Hematopoietic multipotent progenitor cell treated with erythropoietin and hydrocortisone succinate and interleukin-3 and kit ligand, for 15 days (in vitro differentiated cells): ENCODE data around the gene NUMA1.
A peak's percentile ranks its signal among the peaks of the same experiment; 100 is the strongest.

Experiments
- DNase-seq: peaks from one replicate; pipeline ENCODE4 v3.0.0-alpha.2; 2015; ENCODE audit warnings: low spot score

NUMA1 gene, protein sequence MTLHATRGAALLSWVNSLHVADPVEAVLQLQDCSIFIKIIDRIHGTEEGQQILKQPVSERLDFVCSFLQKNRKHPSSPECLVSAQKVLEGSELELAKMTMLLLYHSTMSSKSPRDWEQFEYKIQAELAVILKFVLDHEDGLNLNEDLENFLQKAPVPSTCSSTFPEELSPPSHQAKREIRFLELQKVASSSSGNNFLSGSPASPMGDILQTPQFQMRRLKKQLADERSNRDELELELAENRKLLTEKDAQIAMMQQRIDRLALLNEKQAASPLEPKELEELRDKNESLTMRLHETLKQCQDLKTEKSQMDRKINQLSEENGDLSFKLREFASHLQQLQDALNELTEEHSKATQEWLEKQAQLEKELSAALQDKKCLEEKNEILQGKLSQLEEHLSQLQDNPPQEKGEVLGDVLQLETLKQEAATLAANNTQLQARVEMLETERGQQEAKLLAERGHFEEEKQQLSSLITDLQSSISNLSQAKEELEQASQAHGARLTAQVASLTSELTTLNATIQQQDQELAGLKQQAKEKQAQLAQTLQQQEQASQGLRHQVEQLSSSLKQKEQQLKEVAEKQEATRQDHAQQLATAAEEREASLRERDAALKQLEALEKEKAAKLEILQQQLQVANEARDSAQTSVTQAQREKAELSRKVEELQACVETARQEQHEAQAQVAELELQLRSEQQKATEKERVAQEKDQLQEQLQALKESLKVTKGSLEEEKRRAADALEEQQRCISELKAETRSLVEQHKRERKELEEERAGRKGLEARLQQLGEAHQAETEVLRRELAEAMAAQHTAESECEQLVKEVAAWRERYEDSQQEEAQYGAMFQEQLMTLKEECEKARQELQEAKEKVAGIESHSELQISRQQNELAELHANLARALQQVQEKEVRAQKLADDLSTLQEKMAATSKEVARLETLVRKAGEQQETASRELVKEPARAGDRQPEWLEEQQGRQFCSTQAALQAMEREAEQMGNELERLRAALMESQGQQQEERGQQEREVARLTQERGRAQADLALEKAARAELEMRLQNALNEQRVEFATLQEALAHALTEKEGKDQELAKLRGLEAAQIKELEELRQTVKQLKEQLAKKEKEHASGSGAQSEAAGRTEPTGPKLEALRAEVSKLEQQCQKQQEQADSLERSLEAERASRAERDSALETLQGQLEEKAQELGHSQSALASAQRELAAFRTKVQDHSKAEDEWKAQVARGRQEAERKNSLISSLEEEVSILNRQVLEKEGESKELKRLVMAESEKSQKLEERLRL (N-terminal part only)

DNA sequence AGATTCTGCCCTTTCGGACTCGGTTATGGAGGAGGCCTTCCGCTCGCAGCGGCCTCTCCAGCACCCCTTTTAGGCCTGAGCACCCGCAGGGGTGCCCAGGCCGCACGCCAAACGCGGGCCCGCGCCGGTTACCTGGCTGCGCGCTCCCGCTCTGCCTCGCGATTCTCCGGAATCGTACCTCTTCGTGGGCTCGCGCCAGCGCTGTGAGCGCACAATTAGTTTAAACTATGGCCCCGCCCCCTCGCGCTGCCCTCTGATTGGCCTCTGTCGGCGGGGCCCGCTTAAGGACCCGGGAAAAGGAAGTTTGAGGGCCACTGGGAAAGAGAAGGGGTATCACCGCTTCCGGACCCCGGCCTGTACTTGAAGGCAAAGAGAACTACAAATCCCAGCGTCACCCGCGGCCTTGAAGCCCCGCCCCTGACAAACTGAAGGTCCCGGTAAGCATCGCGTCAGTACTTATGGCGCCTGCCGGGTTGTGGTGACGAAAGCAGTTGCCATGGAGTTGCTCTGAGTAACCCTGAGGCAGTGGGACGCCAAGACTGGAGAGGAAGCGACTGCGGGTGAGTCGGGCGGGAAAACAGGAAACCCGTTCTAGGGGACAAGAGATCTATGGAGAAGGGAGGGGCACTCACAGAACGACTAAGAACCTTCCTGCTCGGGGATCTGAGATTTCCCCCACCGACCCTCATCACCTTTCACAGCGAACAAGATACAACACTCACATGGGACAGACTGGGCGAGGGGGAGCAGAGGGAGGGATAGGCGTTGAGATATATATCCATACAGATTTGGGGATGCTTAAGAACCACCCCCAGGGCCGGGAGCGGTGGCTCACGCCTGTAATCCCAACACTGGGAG is at the start of gene NUMA1, which contains the start of gene LRRC51:
NUMA1 (minus strand) TSS at position 217 of the 858 bp plus-strand sequence. CDS start 44,599 bp downstream, outside the sequence.
LRRC51 (plus strand) TSS at position 525 of the 858 bp plus-strand sequence. CDS start 8,234 bp downstream, outside the sequence.
- peak; percentile 99 for DNase-seq

DNA sequence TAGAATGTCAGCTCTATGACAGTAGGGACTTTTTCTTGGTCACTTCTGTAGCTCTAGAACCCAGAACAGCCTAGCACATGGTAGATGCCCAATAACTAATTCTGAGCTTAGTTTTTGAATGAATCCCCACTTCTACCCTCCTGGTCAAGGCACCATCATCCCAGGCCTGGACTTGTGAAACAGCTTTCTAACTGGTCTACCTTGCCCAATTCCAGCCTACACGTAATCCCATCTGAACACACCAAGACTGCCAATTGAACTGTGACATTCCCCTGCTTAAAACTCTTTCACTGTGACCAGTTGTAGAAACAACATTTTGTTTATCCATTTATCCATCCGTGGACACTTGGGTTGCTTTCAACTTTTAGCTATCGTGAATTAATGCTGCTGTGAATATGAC is 49.0 kb upstream of the NUMA1 start:
- no peak for DNase-seq

- no peak for DNase-seq
Measured at GRCh38 chr11:72127923-72128322, 47.6 kb upstream of the NUMA1 start.

- no peak for DNase-seq
Measured at GRCh38 chr11:72125956-72126355, 45.6 kb upstream of the NUMA1 start.

GRCh38 chr11:72124046-72124445 is 43.7 kb upstream of the NUMA1 start:
- no peak for DNase-seq

DNA sequence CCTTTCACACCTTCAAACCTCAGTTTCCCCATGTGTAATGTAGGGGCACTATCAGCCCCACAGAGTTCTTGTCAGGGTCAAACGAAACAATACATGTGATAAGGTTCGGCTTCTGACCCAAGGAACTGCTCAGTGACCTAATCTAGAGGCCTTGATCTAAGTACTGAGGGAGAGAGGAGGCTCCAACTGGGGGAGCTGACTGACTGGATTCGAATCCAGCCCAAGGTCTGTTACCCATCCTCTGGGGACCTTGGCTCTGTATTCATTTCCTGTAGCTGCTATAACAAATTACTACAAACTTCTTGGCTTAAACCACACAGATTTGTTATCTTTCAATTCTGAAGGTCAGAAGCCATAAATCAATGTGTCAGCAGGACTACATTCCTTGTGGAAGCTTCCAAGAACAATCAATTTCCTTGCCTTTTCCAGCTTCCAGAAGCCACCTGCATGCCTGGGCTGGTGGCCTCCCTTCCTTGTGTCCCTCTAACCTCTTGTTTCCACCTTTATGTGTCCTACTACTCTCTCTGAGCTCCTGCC is 42.8 kb upstream of the NUMA1 start:
- DNase-seq = no peak

DNA sequence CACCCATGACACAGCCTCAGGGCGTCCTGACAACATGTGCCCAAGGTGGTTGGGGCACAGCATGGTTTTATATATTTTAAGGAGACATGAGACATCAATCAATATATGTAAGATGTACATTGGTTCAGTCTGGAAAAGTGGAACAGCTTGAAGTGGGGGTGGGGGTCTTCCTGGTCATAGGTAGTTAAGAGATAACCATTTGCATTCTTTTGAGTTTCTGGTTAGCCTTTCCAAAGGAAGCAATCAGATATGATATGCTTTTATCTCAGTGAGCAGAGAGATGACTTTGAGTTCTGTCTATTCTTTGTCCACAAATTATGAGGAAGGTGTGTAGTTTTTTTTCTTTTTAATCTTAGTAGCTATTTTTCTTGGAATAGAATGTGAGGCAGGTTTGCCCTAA is 42.3 kb upstream of the NUMA1 start:
- DNase-seq = no peak

DNA sequence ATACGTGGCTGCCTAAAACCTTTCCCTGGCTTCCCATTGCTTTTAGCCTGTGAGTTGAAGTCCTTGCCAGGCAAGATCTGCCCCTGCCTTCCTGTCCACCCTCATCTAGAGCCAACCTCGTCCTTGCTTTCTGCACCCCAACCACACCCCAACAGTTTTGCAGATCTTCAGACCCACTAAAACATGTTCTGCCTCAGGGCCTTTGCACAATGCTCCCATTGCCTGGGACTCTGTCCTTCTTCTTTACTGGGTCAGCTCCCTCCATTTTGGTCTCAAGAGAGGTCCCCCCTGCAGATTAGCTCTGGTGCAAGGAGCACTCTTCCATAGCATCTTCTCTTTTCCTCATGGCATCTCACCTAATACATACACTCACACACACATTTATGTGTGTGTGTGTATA is 40.6 kb upstream of the NUMA1 start:
- no peak for DNase-seq

DNA sequence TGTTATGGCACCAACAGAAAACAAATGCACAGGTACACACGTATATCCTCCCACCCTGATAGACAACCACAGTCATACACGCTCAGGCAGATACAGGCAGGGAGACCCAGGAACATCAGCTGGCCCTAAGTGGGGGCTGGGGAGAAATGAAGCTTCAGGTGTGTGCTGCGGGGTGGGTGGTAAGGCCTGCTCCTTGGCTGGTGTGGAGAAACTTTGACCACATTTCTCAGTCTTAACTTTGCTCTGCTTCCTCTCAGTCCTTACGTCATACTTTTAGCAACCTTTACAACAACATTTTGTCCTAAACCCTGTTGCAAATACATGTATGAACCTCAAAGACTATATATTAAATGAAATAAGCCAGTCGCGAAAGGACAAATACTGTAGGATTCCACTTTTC is 38.9 kb upstream of the NUMA1 start:
- DNase-seq = no peak

DNA sequence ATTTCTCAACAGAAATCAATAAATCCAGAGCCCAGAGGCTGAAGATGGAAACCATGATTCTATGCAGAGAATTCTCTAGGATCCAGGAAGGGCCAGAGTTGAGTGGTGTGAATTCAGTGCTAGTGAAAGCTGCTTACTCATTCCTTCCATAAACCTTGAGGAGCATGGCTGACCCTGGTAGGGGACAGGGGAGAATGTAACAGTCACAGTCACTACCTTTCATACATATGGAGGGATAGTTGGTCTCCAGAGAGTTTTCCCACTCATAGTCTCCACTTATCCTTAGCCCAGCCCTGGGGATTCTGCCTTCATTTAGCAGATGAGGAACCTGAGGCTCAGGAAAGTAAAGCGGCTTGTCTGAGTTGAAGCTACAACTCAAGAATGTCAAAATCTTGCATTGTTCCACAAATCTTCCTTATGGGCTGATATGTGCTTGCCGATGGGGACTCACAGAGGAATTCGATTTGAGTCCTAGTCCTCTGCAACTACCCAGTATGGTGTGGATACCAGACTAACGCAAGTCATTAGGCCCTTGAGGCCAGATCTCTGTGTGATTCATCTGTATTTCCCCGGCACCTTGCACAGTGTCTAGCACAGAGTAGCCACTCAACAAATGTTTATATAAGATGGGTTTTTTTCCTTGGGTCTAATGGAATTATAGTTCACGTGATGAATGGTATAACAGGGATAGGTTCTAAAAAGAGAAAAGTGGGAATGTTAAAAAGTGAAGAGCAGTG is 35.8 kb upstream of the NUMA1 start:
- DNase-seq = no peak

DNA sequence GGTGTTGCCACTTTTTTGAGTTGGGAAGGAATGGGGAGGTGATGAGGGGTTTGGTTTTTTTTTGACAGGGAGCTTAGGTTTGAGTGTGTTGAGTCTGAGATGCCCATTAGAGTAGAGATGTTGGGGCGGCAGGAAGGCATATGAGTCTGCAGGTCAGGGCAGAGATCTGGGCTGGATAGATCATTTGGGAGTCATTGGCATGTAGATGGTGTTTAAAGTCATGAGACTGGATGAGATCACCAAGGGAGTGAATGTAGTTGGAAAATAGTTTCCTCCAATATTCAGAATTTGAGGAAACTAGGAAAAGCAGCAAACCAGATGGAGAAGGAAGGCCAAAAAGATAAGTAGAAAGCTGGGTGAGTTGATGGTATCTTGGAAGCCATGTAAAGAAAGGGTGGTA is 34.2 kb upstream of the NUMA1 start:
- DNase-seq = no peak

DNA sequence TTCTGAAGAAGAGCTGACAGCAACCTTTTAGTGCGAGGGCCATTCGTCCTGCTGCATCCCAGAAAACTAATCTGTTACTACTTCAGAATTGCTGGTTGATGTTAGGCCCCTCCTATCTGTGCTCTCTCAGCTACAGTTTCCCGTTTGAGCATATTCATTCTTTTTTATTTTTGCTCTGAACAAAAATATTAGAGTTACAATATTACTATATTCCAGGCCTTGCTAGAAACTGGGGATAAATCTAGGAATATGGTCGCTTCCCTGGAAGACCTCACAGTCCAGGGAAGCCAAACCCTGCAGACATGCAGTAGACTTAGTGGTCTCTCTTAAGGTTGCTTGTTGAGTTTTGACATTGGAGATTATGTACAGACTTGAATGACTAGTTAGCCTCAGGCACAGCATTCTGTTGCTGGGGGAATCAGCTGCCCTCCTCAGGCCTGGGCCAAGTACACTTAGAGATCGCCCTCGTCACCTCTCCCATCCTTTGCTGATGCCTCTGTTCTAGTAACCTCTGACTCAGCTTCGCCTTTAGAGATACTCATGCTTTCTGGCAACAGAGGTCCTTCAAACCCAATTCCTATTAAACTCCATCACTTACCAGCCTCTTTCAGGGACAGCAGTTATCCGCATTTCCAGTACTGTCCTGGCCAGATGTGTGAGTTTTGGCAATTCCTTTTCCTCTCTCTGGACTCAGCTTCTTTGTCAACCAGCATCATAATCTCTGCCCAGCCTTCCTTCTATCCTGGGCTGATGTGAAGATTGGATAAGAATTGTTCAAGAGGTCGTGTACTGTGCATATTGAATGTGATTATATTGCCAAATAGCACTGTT is 32.9 kb upstream of the NUMA1 start:
- DNase-seq = no peak

DNA sequence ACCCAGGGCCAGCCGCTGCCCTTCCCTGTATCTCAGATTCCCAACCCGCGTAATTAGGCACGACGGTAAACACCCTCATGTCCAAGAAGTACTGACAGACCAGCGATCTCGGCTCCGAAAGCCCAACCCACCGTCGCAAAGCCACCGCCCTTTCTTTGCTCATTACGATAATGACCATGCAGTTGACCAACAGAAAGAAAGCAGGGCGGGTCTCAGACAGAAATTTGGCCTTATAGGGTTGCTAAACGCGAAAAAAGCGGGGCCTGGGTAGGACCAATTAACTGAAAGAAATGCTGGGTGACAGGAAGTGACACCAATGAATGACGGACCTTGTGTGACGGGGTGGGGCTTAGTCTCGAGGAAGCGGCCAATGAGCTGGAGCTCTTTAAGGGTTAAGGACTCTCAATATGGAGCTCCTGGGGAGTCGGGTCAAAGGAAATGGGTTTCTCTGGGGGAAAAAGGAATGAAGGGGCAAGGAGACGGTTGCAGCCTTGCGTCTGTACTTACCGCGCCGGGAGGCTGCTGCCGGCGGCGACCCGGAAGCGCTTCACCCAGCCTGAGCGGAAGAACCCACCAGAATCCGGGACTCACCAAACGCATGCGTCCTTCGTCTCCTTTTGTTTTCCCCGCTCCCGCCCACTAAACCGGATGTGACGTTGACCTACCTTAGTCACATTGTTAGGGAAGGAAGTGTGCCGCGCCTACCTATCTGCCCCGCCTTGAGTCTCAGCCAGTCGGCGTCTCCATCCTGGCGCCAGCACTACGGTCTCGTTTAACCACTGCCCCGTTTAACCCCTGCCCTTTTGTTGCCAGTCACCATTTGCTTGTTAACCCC is 32.0 kb upstream of the NUMA1 start, which contains the start of gene ANAPC15:
ANAPC15 (minus strand) TSS at position 553 of the 835 bp plus-strand sequence. CDS start 1,419 bp downstream, outside the sequence.
- DNase-seq = peak; percentile 99

- no peak for DNase-seq
Measured at GRCh38 chr11:72111300-72112142, 31.2 kb upstream of the NUMA1 start.

DNA sequence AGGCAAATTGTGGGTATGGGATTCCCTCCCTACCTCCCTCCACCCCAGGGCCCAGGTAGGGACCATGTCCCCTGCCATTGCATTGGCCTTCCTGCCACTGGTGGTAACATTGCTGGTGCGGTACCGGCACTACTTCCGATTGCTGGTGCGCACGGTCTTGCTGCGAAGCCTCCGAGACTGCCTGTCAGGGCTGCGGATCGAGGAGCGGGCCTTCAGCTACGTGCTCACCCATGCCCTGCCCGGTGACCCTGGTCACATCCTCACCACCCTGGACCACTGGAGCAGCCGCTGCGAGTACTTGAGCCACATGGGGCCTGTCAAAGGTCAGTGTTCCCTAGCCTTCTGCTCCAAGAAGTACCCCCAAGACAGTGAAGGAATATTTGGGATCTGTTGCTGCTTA is 25.5 kb upstream of the NUMA1 start, which contains the start of gene TOMT:
TOMT (plus strand) TSS at position 37 of the 400 bp plus-strand sequence; CDS start at position 65, 28 bp downstream.
- no peak for DNase-seq

DNA sequence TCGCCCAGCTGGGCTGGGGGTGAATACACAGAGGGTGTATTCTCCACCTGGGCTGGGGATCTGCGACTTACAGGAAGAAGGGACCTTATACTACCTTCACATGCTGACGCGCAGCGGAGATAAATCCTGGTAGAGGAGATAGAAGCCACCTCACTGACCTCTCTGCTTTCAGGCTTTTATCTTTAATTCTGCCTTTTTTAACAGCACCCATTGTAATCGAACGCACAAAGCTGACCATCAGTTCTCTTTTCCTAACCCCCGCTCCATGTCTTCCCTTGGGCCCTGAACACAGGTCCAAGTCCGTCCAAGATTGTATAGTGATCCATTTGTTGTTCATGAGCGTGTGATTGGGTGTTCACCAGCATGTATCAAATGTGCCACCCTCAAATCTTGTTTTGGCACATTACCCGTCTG is 23.4 kb upstream of the NUMA1 start:
- no peak for DNase-seq
